ENCODE results near the gene RPAP2.

DNA sequence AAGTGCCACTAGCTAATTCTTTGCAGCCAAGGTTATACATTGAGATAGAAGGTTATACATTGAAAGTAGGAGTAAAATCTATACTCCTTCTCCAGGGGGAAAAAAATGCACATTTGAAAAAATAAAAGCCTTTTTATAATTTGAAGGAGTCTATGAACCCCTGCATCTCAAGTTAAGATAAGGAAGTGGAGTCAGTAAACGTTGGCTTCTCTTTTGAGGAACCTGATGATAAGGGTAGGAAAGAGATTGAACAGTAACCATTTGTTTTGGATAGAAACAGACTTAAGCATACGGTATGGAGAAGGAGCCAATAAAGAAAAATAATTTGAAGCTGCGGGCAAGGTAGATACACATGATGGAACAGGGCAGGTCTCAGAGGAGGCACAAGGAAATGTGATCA, 64.1 kb downstream of the RPAP2 start:
- TF ChIP-seq, protein P1, sequence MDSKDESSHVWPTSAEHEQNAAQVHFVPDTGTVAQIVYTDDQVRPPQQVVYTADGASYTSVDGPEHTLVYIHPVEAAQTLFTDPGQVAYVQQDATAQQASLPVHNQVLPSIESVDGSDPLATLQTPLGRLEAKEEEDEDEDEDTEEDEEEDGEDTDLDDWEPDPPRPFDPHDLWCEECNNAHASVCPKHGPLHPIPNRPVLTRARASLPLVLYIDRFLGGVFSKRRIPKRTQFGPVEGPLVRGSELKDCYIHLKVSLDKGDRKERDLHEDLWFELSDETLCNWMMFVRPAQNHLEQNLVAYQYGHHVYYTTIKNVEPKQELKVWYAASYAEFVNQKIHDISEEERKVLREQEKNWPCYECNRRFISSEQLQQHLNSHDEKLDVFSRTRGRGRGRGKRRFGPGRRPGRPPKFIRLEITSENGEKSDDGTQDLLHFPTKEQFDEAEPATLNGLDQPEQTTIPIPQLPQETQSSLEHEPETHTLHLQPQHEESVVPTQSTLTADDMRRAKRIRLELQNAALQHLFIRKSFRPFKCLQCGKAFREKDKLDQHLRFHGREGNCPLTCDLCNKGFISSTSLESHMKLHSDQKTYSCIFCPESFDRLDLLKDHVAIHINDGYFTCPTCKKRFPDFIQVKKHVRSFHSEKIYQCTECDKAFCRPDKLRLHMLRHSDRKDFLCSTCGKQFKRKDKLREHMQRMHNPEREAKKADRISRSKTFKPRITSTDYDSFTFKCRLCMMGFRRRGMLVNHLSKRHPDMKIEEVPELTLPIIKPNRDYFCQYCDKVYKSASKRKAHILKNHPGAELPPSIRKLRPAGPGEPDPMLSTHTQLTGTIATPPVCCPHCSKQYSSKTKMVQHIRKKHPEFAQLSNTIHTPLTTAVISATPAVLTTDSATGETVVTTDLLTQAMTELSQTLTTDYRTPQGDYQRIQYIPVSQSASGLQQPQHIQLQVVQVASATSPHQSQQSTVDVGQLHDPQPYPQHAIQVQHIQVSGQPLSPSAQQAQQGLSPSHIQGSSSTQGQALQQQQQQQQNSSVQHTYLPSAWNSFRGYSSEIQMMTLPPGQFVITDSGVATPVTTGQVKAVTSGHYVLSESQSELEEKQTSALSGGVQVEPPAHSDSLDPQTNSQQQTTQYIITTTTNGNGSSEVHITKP (tag by site-specific recombination; IDR thresholded peaks at IDR 0.05) = no peak
- TF ChIP-seq, protein P2, sequence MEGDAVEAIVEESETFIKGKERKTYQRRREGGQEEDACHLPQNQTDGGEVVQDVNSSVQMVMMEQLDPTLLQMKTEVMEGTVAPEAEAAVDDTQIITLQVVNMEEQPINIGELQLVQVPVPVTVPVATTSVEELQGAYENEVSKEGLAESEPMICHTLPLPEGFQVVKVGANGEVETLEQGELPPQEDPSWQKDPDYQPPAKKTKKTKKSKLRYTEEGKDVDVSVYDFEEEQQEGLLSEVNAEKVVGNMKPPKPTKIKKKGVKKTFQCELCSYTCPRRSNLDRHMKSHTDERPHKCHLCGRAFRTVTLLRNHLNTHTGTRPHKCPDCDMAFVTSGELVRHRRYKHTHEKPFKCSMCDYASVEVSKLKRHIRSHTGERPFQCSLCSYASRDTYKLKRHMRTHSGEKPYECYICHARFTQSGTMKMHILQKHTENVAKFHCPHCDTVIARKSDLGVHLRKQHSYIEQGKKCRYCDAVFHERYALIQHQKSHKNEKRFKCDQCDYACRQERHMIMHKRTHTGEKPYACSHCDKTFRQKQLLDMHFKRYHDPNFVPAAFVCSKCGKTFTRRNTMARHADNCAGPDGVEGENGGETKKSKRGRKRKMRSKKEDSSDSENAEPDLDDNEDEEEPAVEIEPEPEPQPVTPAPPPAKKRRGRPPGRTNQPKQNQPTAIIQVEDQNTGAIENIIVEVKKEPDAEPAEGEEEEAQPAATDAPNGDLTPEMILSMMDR (tag by site-specific recombination; IDR thresholded peaks at IDR 0.05) = no peak
- no peak for TF ChIP-seq SALL2 (tag by site-specific recombination; IDR thresholded peaks at IDR 0.05; ENCODE audit: borderline replicate concordance)
- TF ChIP-seq, protein P3, sequence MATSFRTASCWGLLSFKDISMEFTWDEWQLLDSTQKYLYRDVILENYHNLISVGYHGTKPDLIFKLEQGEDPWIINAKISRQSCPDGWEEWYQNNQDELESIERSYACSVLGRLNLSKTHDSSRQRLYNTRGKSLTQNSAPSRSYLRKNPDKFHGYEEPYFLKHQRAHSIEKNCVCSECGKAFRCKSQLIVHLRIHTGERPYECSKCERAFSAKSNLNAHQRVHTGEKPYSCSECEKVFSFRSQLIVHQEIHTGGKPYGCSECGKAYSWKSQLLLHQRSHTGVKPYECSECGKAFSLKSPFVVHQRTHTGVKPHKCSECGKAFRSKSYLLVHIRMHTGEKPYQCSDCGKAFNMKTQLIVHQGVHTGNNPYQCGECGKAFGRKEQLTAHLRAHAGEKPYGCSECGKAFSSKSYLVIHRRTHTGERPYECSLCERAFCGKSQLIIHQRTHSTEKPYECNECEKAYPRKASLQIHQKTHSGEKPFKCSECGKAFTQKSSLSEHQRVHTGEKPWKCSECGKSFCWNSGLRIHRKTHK (tag by site-specific recombination; IDR thresholded peaks at IDR 0.05) = no peak
- TF ChIP-seq ZNF660 (tag by site-specific recombination; IDR thresholded peaks at IDR 0.05) = no peak
- TF ChIP-seq ZNF558 (tag by site-specific recombination; IDR thresholded peaks at IDR 0.05) = no peak
- TF ChIP-seq GFI1B (tag by site-specific recombination; IDR thresholded peaks at IDR 0.05) = no peak
- TF ChIP-seq ZNF776 (tag by site-specific recombination; IDR thresholded peaks at IDR 0.05; ENCODE audit: borderline replicate concordance) = no peak
- TF ChIP-seq, protein P4, sequence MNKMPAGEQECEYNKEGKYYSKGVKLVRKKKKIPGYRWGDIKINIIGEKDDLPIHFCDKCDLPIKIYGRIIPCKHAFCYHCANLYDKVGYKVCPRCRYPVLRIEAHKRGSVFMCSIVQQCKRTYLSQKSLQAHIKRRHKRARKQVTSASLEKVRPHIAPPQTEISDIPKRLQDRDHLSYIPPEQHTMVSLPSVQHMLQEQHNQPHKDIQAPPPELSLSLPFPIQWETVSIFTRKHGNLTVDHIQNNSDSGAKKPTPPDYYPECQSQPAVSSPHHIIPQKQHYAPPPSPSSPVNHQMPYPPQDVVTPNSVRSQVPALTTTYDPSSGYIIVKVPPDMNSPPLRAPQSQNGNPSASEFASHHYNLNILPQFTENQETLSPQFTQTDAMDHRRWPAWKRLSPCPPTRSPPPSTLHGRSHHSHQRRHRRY (tag by site-specific recombination; IDR thresholded peaks at IDR 0.05) = no peak
- TF ChIP-seq ZNF324 (tag by site-specific recombination; IDR thresholded peaks at IDR 0.05) = no peak
- no peak for TF ChIP-seq ZFP41 (tag by site-specific recombination; IDR thresholded peaks at IDR 0.05; ENCODE audit: borderline replicate concordance)
- no peak for TF ChIP-seq ZNF510 (tag by site-specific recombination; IDR thresholded peaks at IDR 0.05; ENCODE audit: insufficient replicate concordance)
- TF ChIP-seq ZFP3 (tag by site-specific recombination; IDR thresholded peaks at IDR 0.05; ENCODE audit: low read depth) = no peak

All from HEK293 (cell line).